ENCODE data around the gene IFRD2. TPM values are rescaled to one million over a fixed set of nuclear protein-coding genes. Genes with fewer than 3 reads are reported as not detected.
A peak's percentile ranks its signal among the peaks of the same experiment; 100 is the strongest.
"Not testable (repeated sequence)": the region's sequence is repeated elsewhere in the genome, so short reads cannot be mapped to it uniquely, and the experiment has no call there.

The IFRD2 gene
- total RNA-seq, 6 experiments from 2014 or later: 71.2 to 102 (median 74.6) TPM

GRCh38 chr3:50274371-50275104, 17.7 kb downstream of the IFRD2 start:
- no peaks in the 10 kb centered on the region for H3K9me3 Mint-ChIP-seq
- H3K27ac Mint-ChIP-seq: no peak overlapping the region
- peak; percentile 21 for DNase-seq
- H3K36me3 Mint-ChIP-seq (ENCODE audit: low read depth): no peaks in the 10 kb centered on the region
- H3K27me3 Mint-ChIP-seq (ENCODE audit: insufficient read depth): peaks cover 1% of the 10 kb centered on the region
- peaks cover 35% of the 10 kb centered on the region for H3K4me1 Mint-ChIP-seq (ENCODE audit: low read depth)
- no peak overlapping the region for H3K4me3 Mint-ChIP-seq
- peak; percentile 89 for TF ChIP-seq CTCF (IDR thresholded peaks at IDR 0.05)

- Mint-ChIP-seq H3K27me3 (ENCODE audit: insufficient read depth) (peaks cover 1% of the 10 kb centered on the region), H3K4me1 (ENCODE audit: low read depth) (peaks cover 44% of the 10 kb centered on the region), H3K4me3 (no peak overlapping the region), H3K27ac (no peak overlapping the region), H3K9me3 (no peaks in the 10 kb centered on the region), H3K36me3 (ENCODE audit: low read depth) (no peaks in the 10 kb centered on the region)
- DNase-seq: no peak
- no peak for TF ChIP-seq CTCF (IDR thresholded peaks at IDR 0.05)
Observed at GRCh38 chr3:50273689-50274065, 18.6 kb downstream of the IFRD2 start.

GRCh38 chr3:50272911-50273688, 19.1 kb downstream of the IFRD2 start:
- peaks cover 2% of the 10 kb centered on the region for H3K27me3 Mint-ChIP-seq (ENCODE audit: insufficient read depth)
- peak; percentile 98 for TF ChIP-seq CTCF (IDR thresholded peaks at IDR 0.05)
- H3K27ac Mint-ChIP-seq: no peak overlapping the region
- H3K36me3 Mint-ChIP-seq (ENCODE audit: low read depth): no peaks in the 10 kb centered on the region
- DNase-seq: peak; percentile 50
- peak overlapping the region; percentile 39; the same call in 1 of the 2 replicates for H3K4me3 Mint-ChIP-seq
- peaks cover 49% of the 10 kb centered on the region for H3K4me1 Mint-ChIP-seq (ENCODE audit: low read depth)
- no peaks in the 10 kb centered on the region for H3K9me3 Mint-ChIP-seq

- peaks cover 55% of the 10 kb centered on the region for H3K4me1 Mint-ChIP-seq (ENCODE audit: low read depth)
- not testable (repeated sequence) for H3K27ac Mint-ChIP-seq; H3K27me3 Mint-ChIP-seq (ENCODE audit: insufficient read depth); H3K9me3 Mint-ChIP-seq; H3K4me3 Mint-ChIP-seq; DNase-seq; H3K36me3 Mint-ChIP-seq (ENCODE audit: low read depth)
Observed at GRCh38 chr3:50272538-50272910, 19.7 kb downstream of the IFRD2 start.

- Mint-ChIP-seq H3K27me3 (ENCODE audit: insufficient read depth) (peaks cover 5% of the 10 kb centered on the region), H3K27ac (no peak overlapping the region; the same call in 1 of the 2 replicates)
- TF ChIP-seq CTCF (IDR thresholded peaks at IDR 0.05): no peak
Observed at GRCh38 chr3:50271314-50271936, 20.8 kb downstream of the IFRD2 start.

More at GRCh38 chr3:50271314-50271936, 20.8 kb downstream of the IFRD2 start:
- H3K4me3 Mint-ChIP-seq: no peak overlapping the region; the same call in 1 of the 2 replicates
- no peak for DNase-seq
- no peaks in the 10 kb centered on the region for H3K36me3 Mint-ChIP-seq (ENCODE audit: low read depth)
- H3K9me3 Mint-ChIP-seq: no peaks in the 10 kb centered on the region
- H3K4me1 Mint-ChIP-seq (ENCODE audit: low read depth): peaks cover 58% of the 10 kb centered on the region
